OCI-M2 (cell line): ENCODE data around the gene SERINC2.
"Not testable (repeated sequence)": the region's sequence is repeated elsewhere in the genome, so short reads cannot be mapped to it uniquely, and the experiment has no call there.

Experiments
- DNase-seq: peaks from one replicate; lab custom pipeline; 2025; ENCODE audit not compliant: unreplicated experiment; lab: John Stamatoyannopoulos, UW

SERINC2 gene

GRCh38 chr1:31383967-31384366 is 29.0 kb upstream of the SERINC2 start:
- no peak for DNase-seq

GRCh38 chr1:31386576-31387243 is 26.3 kb upstream of the SERINC2 start:
- DNase-seq: not testable (repeated sequence)

GRCh38 chr1:31387612-31388011 is 25.4 kb upstream of the SERINC2 start:
- no peak for DNase-seq

- DNase-seq: no peak
These were observed 23.4 kb upstream of the SERINC2 start for GRCh38 chr1:31389616-31390015.

GRCh38 chr1:31390071-31390470 is 22.9 kb upstream of the SERINC2 start:
- no peak for DNase-seq

GRCh38 chr1:31393463-31393862 is 19.6 kb upstream of the SERINC2 start:
- DNase-seq: no peak

GRCh38 chr1:31394584-31395193 is 18.3 kb upstream of the SERINC2 start:
- peak; percentile 36 for DNase-seq

- DNase-seq: no peak
These were observed 16.2 kb upstream of the SERINC2 start for GRCh38 chr1:31396633-31397351.

GRCh38 chr1:31397360-31398095 is 15.5 kb upstream of the SERINC2 start:
- no peak for DNase-seq

GRCh38 chr1:31398246-31398645 is 14.8 kb upstream of the SERINC2 start:
- no peak for DNase-seq

GRCh38 chr1:31399976-31400375 is 13.0 kb upstream of the SERINC2 start:
- DNase-seq: no peak

- no peak for DNase-seq
These were observed 12.6 kb upstream of the SERINC2 start for GRCh38 chr1:31400393-31400792.

- DNase-seq: no peak
These were observed 11.8 kb upstream of the SERINC2 start for GRCh38 chr1:31401241-31401640.

- DNase-seq: no peak
These were observed 7.3 kb upstream of the SERINC2 start for GRCh38 chr1:31405578-31406245.

GRCh38 chr1:31407029-31407626 is 5.9 kb upstream of the SERINC2 start:
- DNase-seq: no peak

GRCh38 chr1:31408788-31409318 is 4.2 kb upstream of the SERINC2 start:
- no peak for DNase-seq

- no peak for DNase-seq
These were observed 2.8 kb upstream of the SERINC2 start for GRCh38 chr1:31409946-31410858.

- no peak for DNase-seq
These were observed 2.1 kb upstream of the SERINC2 start for GRCh38 chr1:31410871-31411270.

- no peak for DNase-seq
These were observed 808 bp upstream of the SERINC2 start for GRCh38 chr1:31412205-31412604.
